Measurements from ENCODE around the gene TSEN34.
"Not testable (repeated sequence)": the region's sequence is repeated elsewhere in the genome, so short reads cannot be mapped to it uniquely, and the experiment has no call there.

TSEN34 gene

GRCh38 chr19:54209811-54210494 is 18.8 kb downstream of the TSEN34 start:
- DNase-seq, result peak; percentile 31 to 50

GRCh38 chr19:54211235-54211634 is 20.1 kb downstream of the TSEN34 start:
- no peak for DNase-seq

GRCh38 chr19:54214217-54214616 is 23.1 kb downstream of the TSEN34 start:
- DNase-seq, result not testable (repeated sequence)

DNA sequence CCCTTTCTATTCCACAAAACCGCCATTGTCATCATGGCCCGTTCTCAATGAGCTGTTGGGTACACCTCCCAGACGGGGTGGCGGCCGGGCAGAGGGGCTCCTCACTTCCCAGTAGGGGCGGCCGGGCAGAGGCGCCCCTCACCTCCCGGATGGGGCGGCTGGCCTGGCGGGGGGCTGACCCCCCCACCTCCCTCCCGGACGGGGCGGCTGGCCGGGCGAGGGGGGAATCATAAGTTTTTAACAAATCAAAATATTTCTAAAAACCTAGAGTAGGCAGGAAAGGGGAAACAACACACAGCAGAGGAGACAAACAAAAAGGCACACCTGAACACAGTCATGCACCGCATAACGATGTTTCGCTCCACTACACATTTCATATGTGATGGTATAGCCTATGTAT is 23.6 kb downstream of the TSEN34 start:
- not testable (repeated sequence) for DNase-seq

- no peak for DNase-seq
Measured at GRCh38 chr19:54216869-54217268, 25.8 kb downstream of the TSEN34 start.

DNA sequence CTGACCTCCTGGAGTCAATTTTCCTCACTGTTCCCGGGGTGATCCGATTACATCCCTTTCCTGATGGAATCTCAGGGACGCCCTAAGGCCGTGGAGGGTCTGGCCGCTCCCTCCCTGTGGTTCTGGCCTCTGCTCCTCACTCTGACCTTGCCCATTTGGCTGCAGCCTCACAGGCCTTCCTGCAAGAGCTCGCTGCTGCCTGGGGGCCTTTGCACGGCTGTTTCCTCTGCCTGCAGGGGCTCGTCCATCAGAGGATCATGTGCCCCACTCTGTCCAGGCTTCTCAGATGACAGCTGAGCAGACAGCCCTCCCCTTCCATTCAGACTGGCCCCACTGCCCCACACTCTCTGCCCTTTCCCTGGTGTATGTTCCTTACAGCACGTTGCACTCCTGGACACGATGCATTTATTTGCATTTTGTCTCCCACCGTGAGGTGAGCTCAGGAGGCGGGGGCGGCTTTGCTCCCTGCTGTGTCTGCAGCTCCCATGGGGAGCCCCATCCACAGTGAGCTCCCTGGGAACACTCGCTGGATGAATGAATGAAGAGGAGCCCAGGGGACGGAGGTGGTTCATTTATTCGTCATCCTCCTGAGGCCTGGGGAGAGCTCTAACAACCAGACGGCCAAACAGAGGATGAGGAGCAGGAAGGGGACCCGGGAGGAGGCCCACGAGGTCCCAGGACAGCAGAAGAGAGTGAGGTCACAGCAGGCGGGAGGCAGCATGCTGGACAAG is 26.6 kb downstream of the TSEN34 start:
- DNase-seq, result not testable (repeated sequence)

GRCh38 chr19:54218259-54218658 is 27.2 kb downstream of the TSEN34 start:
- DNase-seq, result no peak

DNA sequence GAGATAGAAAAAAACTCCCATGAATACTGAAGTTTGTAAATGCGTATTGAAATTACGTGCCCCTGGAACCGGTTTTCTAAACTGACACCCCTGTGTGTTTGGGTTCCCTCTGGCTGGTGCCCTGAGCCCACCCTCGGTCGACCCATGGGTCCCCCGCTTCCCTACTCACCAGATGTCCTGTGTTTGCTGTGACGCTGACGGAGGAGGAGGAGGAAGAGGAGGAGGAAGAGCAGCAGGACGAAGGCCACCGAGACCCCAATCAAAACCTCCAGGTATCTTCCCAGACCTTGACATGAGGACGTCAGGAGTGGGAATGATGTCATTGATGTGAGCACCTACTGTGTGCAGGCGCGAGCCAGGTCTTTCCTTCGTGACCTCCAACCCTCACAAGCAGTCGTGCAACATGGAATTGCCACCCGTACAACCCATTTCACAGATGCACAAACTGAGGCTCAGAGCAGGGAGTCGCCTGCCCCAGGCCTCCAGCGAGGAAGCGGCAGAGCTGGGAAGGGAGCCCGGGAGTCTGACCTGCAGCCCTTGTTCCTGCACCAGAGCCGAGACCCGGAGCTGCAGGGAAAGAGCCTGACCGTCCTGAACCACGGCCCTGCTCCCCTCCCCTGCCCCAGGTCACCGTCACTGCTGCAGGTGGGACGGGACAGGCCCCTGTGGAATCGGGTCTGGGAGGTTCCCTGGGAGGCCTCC is 28.0 kb downstream of the TSEN34 start:
- DNase-seq, result no peak

- not testable (repeated sequence) for DNase-seq
Measured at GRCh38 chr19:54219702-54220101, 28.6 kb downstream of the TSEN34 start.

- DNase-seq, result not testable (repeated sequence)
Measured at GRCh38 chr19:54221947-54222346, 30.8 kb downstream of the TSEN34 start.

- peak in 1 of 2 donors; percentile 60 for DNase-seq
Measured at GRCh38 chr19:54222474-54223276, 31.6 kb downstream of the TSEN34 start, which contains the start of gene LILRB3. Gene LILRB3, minus strand, starts transcription at chr19:54223007. Its CDS starts 31 bp downstream, at chr19:54222976.

DNA sequence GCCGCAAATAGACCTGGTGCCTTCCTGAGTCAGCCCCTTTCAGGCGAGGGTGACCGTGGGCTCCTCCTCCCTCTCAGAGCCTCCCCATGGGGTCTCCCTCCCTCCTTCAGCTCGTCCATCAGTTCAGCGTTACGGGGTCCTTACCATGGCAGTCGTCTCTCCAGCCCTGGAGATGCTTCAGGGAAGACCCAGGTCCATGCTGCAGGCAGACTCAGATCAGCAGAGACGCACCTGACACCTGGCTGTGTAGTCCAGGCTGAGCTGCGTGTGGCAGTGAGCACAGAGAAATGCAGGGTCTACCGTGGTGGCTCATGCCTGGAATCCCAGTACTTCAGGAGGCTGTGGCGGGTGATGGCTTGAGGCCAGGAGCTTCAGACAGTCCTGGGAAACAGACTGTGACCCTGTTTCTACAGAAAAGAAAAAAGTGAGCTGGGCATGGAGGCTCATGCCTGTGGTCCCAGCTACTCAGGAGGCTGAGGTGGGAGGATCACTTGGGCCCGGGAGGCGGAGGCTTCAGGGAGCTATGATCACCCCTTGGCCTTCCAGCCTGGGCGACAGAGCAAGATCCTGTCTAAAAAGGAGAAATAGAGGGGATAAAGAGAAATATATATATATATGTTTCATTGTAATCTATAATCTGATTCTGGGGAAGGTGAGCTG is 32.3 kb downstream of the TSEN34 start:
- not testable (repeated sequence) for DNase-seq

DNA sequence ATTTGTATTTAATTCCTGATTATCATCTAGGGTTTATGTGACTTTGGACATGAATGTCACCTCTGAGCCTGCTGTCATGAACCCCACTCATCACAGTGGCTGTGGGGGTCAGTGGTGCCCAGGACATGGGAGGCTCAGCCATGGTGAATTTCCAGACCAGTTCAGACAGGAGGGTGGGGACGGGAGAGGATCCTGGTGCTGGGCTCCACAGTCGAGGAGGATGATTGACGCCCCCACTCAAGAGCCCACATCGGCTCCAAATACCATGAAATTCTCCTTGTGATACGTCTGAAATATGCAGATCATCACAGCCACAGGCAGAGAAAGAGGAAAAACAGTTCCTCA is 32.8 kb downstream of the TSEN34 start:
- not testable (repeated sequence) for DNase-seq

GRCh38 chr19:54224619-54225018 is 33.5 kb downstream of the TSEN34 start:
- DNase-seq, result not testable (repeated sequence)

GRCh38 chr19:54229146-54229545 is 38.0 kb downstream of the TSEN34 start:
- DNase-seq, result no peak

DNA sequence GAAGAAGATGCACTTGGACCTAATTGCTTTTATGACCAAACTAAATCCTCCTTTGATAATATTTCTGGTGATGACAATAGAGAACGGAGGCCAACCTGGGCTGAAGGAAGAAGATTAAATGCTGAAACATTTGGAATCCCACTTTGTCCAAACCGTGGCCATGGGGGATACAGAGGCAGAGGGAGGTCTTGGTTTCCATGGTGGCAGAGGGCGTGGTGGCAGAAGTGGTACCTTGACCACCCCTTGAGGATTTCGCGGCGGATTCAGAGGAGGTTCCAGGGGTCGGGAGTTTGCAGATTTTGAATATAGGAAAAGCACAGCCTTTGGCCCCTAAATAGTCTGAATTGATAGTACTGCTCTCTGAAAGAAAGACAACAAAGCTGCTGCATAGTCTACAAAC is 38.9 kb downstream of the TSEN34 start:
- DNase-seq, result no peak

GRCh38 chr19:54231077-54231931 is 40.2 kb downstream of the TSEN34 start:
- peak; percentile 61 to 75 for DNase-seq

- no peak for DNase-seq
Measured at GRCh38 chr19:54233941-54234340, 42.8 kb downstream of the TSEN34 start.

DNA sequence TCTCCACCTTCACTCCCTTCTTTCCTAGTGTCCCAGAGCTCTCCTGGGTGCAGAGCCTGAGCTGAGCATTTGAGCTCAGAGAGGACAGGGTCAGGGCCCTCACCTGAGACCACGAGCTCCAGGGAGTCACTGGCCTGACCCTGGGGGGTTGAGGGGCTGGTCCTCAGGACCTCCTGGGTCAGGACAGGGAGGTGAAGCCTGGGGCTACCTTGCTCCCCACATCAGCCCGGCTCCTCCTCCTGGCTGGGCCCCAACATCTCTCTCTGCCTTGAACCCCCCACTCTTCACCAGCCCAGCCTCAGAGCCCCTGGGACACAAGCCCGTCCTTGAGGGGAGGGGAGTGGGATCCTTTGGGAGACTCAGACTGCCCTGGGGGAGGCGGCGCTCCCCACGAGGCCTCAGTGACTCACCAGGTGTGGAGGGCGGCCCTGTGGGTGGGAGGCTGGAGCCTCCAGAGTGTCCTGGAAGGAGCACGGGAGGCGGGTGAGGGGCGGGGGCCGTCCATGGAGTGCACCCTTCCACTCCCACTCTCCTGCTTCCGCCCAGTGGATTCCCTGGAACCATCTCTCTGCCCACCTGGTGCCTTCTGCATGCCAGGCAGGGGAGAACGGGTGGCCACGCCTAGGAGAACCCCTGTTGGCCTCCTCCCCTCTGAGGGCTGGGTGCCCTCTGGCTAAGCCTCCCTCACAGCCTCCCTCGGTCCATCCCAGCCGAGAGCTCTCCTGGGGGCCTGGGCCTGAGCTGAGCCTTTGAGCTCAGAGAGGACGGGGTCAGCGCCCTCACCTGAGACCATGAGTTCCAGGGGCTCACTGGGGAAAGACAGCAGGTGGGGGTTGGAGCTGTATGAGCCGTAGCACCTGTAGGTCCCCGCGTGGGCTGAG is 48.6 kb downstream of the TSEN34 start:
- not testable (repeated sequence) for DNase-seq
